Measurements from ENCODE around the gene UNK.

- TF ChIP-seq CTCF (IDR thresholded peaks at IDR 0.05) (no peak), TCF7 (CRISPR knock-in tag; IDR thresholded peaks at IDR 0.05; ENCODE audit: low read depth) (no peak), ETV6 (CRISPR knock-in tag; IDR thresholded peaks at IDR 0.05) (no peak), CREB1 (CRISPR knock-in tag; IDR thresholded peaks at IDR 0.05) (no peak), RELA (CRISPR knock-in tag; IDR thresholded peaks at IDR 0.05; ENCODE audit: borderline replicate concordance) (no peak), FOXJ3 (CRISPR knock-in tag; IDR thresholded peaks at IDR 0.05; ENCODE audit: borderline replicate concordance) (no peak), ZNF232 (CRISPR knock-in tag; IDR thresholded peaks at IDR 0.05) (no peak)
- TF ChIP-seq, protein P1, sequence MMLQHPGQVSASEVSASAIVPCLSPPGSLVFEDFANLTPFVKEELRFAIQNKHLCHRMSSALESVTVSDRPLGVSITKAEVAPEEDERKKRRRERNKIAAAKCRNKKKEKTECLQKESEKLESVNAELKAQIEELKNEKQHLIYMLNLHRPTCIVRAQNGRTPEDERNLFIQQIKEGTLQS (CRISPR knock-in tag; conservative IDR thresholded peaks at IDR 0.05), result no peak
- TF ChIP-seq, protein P2, sequence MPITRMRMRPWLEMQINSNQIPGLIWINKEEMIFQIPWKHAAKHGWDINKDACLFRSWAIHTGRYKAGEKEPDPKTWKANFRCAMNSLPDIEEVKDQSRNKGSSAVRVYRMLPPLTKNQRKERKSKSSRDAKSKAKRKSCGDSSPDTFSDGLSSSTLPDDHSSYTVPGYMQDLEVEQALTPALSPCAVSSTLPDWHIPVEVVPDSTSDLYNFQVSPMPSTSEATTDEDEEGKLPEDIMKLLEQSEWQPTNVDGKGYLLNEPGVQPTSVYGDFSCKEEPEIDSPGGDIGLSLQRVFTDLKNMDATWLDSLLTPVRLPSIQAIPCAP (CRISPR knock-in tag; IDR thresholded peaks at IDR 0.05), result no peak
Observed at GRCh38 chr17:75824666-75825065, 40.1 kb downstream of the UNK start.

All from WTC11 (cell line).